ENCODE results near the gene FADS6. TPM values are rescaled to one million over a fixed set of nuclear protein-coding genes. Genes with fewer than 3 reads are reported as not detected.

Gene FADS6
- total RNA-seq, 1 donor from 2014 or later: not detected

DNA sequence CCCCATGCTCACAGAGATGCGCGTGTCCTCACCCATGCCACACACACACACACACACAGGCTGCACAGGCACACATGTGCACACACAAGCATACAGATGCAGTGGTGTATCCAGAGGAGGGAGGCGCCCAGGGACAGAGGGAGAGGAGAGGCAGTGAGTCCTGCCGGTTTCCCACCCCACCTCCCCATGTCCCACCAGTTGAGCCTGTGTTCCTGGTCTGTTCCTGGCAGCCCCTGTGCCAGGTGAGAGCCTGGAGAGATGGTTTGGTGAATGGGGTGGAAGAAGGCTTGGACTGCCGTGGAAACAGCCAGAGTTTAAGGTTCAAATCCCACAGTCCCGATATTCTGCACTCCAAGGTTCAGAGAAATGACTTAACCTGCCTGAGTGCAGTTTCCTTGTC is 10.2 kb upstream of the FADS6 start:
- Mint-ChIP-seq H3K27ac (ENCODE audit: unreplicated experiment) (no peak overlapping the region), H3K4me1 (ENCODE audit: unreplicated experiment) (peaks cover 3% of the 10 kb centered on the region), H3K9me3 (ENCODE audit: unreplicated experiment) (no peaks in the 10 kb centered on the region), H3K36me3 (ENCODE audit: low read depth, unreplicated experiment) (no peaks in the 10 kb centered on the region), H3K4me3 (ENCODE audit: unreplicated experiment) (no peak overlapping the region), H3K27me3 (ENCODE audit: unreplicated experiment) (peaks cover 8% of the 10 kb centered on the region)
- no peak for DNase-seq (ENCODE audit: low spot score)
- no peak for TF ChIP-seq CTCF (IDR thresholded peaks at IDR 0.05; ENCODE audit: unreplicated experiment)

- TF ChIP-seq CTCF (IDR thresholded peaks at IDR 0.05; ENCODE audit: unreplicated experiment): no peak
- H3K9me3 Mint-ChIP-seq (ENCODE audit: unreplicated experiment): no peaks in the 10 kb centered on the region
- peaks cover 7% of the 10 kb centered on the region for H3K27me3 Mint-ChIP-seq (ENCODE audit: unreplicated experiment)
- H3K4me1 Mint-ChIP-seq (ENCODE audit: unreplicated experiment): no peaks in the 10 kb centered on the region
- no peak for DNase-seq (ENCODE audit: low spot score)
- H3K27ac Mint-ChIP-seq (ENCODE audit: unreplicated experiment): no peak overlapping the region
- H3K4me3 Mint-ChIP-seq (ENCODE audit: unreplicated experiment): no peak overlapping the region
- no peaks in the 10 kb centered on the region for H3K36me3 Mint-ChIP-seq (ENCODE audit: low read depth, unreplicated experiment)
These were observed 9.6 kb upstream of the FADS6 start for GRCh38 chr17:74903034-74903433.

GRCh38 chr17:74901353-74902135 is 8.1 kb upstream of the FADS6 start:
- Mint-ChIP-seq H3K4me3 (ENCODE audit: unreplicated experiment) (no peak overlapping the region), H3K27ac (ENCODE audit: unreplicated experiment) (no peak overlapping the region), H3K36me3 (ENCODE audit: low read depth, unreplicated experiment) (no peaks in the 10 kb centered on the region), H3K4me1 (ENCODE audit: unreplicated experiment) (no peaks in the 10 kb centered on the region), H3K27me3 (ENCODE audit: unreplicated experiment) (peaks cover 7% of the 10 kb centered on the region), H3K9me3 (ENCODE audit: unreplicated experiment) (no peaks in the 10 kb centered on the region)
- DNase-seq (ENCODE audit: low spot score): no peak
- TF ChIP-seq CTCF (IDR thresholded peaks at IDR 0.05; ENCODE audit: unreplicated experiment): no peak

DNA sequence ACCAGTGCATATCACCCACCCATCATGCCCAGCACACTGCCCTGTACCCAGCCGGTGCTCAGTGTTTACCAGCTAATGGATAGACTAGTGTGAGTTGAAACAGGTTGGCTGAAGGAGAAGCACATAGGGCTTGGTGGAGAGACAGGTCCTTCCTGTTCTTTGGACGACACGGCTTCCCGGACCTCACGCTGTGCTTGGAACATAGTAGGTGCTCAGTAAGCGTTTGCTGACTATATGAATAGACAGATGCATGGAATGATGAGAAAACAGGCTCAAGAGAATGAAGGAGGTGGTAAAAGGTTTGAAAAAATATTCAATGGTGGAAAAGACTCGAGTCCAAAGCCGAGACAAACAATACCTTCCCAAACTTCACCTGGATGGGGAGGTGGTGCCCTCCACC is 6.8 kb upstream of the FADS6 start:
- Mint-ChIP-seq H3K36me3 (ENCODE audit: low read depth, unreplicated experiment) (no peaks in the 10 kb centered on the region), H3K27ac (ENCODE audit: unreplicated experiment) (no peak overlapping the region), H3K4me3 (ENCODE audit: unreplicated experiment) (no peak overlapping the region), H3K4me1 (ENCODE audit: unreplicated experiment) (no peaks in the 10 kb centered on the region), H3K9me3 (ENCODE audit: unreplicated experiment) (no peaks in the 10 kb centered on the region), H3K27me3 (ENCODE audit: unreplicated experiment) (peaks cover 4% of the 10 kb centered on the region)
- no peak for DNase-seq (ENCODE audit: low spot score)
- TF ChIP-seq CTCF (IDR thresholded peaks at IDR 0.05; ENCODE audit: unreplicated experiment): no peak

DNA sequence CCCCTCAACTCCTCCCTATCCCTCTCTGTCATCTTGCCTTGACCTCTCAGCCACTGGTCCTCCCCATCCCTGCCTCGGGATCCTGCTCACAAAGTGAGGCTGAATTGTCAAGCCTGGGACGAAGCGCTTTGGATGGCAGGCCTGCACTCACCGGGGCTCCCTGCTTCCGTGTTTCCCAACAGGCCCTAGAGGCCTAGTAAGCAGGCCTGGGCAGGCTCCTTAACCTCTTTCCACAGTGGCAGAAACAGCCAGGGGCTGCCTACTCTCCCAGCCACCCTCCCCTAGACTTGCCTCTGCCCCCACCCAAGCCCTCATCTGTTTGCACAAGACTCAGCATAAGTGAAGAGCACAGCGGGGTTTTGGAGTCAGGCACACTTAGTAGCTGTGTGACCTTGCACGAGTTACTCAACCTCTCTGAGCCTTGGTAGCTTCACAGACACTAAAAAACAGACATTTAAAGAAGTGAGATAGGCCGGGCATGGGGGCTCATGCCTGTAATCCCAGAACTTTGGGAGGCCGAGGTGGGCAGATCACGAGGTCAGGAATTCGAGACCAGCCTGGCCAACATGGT is 5.0 kb upstream of the FADS6 start:
- TF ChIP-seq CTCF (IDR thresholded peaks at IDR 0.05; ENCODE audit: unreplicated experiment): no peak
- no peaks in the 10 kb centered on the region for H3K9me3 Mint-ChIP-seq (ENCODE audit: unreplicated experiment)
- H3K4me1 Mint-ChIP-seq (ENCODE audit: unreplicated experiment): peaks cover 2% of the 10 kb centered on the region
- no peaks in the 10 kb centered on the region for H3K36me3 Mint-ChIP-seq (ENCODE audit: low read depth, unreplicated experiment)
- DNase-seq (ENCODE audit: low spot score): no peak
- H3K27me3 Mint-ChIP-seq (ENCODE audit: unreplicated experiment): peaks cover 9% of the 10 kb centered on the region
- H3K27ac Mint-ChIP-seq (ENCODE audit: unreplicated experiment): no peak overlapping the region
- H3K4me3 Mint-ChIP-seq (ENCODE audit: unreplicated experiment): no peak overlapping the region

All from endothelial cell (in vitro differentiated cells).